MM.1S (cell line): ENCODE data around the gene KCNC3.
A peak's percentile ranks its signal among the peaks of the same experiment; 100 is the strongest.
"Not testable (repeated sequence)": the region's sequence is repeated elsewhere in the genome, so short reads cannot be mapped to it uniquely, and the experiment has no call there.

ENCODE experiments used
- DNase-seq: peaks from one replicate; pipeline ENCODE4 v3.0.0-alpha.2; 2015
- H2AFZ ChIP-seq: fragments of 300-600 bp; sonication (generic); 2 replicates; pipeline ENCODE4 v1.6.0; 2016; ENCODE audit warnings: antibody characterized with exemption, low read length
- H3F3A ChIP-seq: fragments of 300-600 bp; sonication (generic); 2 replicates; pipeline ENCODE4 v1.6.1; 2016; ENCODE audit warnings: mild to moderate bottlenecking, antibody characterized with exemption, low read length, moderate library complexity, mixed read lengths; ENCODE audit not compliant: insufficient read depth
- H3K27ac ChIP-seq: fragments of 300-600 bp; sonication (generic); 2 replicates; pipeline ENCODE4 v1.5.1; 2016; ENCODE audit warnings: mild to moderate bottlenecking, low read length
- H3K27me3 ChIP-seq: fragments of 300-600 bp; sonication (generic); replicated peaks from 2 replicates; pipeline ENCODE4 v1.6.0; 2016; ENCODE audit warnings: low read length; ENCODE audit not compliant: insufficient read depth
- H3K36me3 ChIP-seq: fragments of 300-600 bp; sonication (generic); replicated peaks from 2 replicates; pipeline ENCODE4 v1.6.1; 2016; ENCODE audit warnings: mild to moderate bottlenecking, low read length, mixed read lengths; ENCODE audit not compliant: insufficient read depth
- H3K4me1 ChIP-seq: fragments of 300-600 bp; sonication (generic); 2 replicates; pipeline ENCODE4 v1.6.1; 2016; ENCODE audit warnings: low read length, mixed read lengths
- H3K4me2 ChIP-seq: fragments of 300-600 bp; sonication (generic); 2 replicates; pipeline ENCODE4 v1.6.0; 2016; ENCODE audit warnings: low read depth, low read length
- H3K4me3 ChIP-seq: fragments of 300-600 bp; sonication (generic); 2 replicates; pipeline ENCODE4 v1.5.1; 2016; ENCODE audit warnings: low read length, mixed read lengths
- H3K79me2 ChIP-seq: fragments of 300-600 bp; sonication (generic); 2 replicates; pipeline ENCODE4 v1.6.1; 2016; ENCODE audit warnings: mixed run types, low read length, mixed read lengths
- H3K9ac ChIP-seq: fragments of 300-600 bp; sonication (generic); 2 replicates; pipeline ENCODE4 v1.6.1; 2016; ENCODE audit warnings: low read length, mixed read lengths
- H3K9me2 ChIP-seq: fragments of 300-600 bp; sonication (generic); replicated peaks from 2 replicates; pipeline ENCODE4 v1.6.1; 2016; ENCODE audit warnings: mild to moderate bottlenecking, low read length, mixed read lengths; ENCODE audit not compliant: insufficient read depth
- H3K9me3 ChIP-seq: fragments of 300-600 bp; sonication (generic); replicated peaks from 2 replicates; pipeline ENCODE4 v1.6.1; 2016; ENCODE audit warnings: mild to moderate bottlenecking, low read length, mixed read lengths; ENCODE audit not compliant: insufficient read depth
- H4K20me1 ChIP-seq: fragments of 300-600 bp; sonication (generic); 2 replicates; pipeline ENCODE4 v1.6.1; 2016; ENCODE audit warnings: mild to moderate bottlenecking, low read length, moderate library complexity, mixed read lengths; ENCODE audit not compliant: insufficient read depth
- CTCF ChIP-seq: fragments of 300-600 bp; sonication (generic); IDR thresholded peaks from 2 replicates; pipeline ENCODE4 v1.5.1; 2016; ENCODE audit warnings: antibody characterized with exemption, low read length, mixed read lengths
- EZH2 ChIP-seq: fragments of 300-600 bp; sonication (generic); optimal IDR thresholded peaks from 2 replicates; pipeline ENCODE3; 2017; ENCODE audit warnings: low read depth, mild to moderate bottlenecking, antibody characterized with exemption, low read length, mixed read lengths
- EZH2phosphoT487 ChIP-seq: fragments of 300-600 bp; sonication (generic); IDR thresholded peaks from 2 replicates; pipeline ENCODE4 v1.6.1; 2018; ENCODE audit warnings: antibody characterized with exemption, low read length

The KCNC3 gene

GRCh38 chr19:50356691-50357177, 27.6 kb upstream of the KCNC3 start:
- TF ChIP-seq CTCF (no peak), EZH2 (no peak), EZH2phosphoT487 (no peak)
- Histone ChIP-seq H3K9me2 (no peaks in the 10 kb centered on the region), H3F3A (no peaks in the 10 kb centered on the region), H3K27ac (no peak overlapping the region), H3K4me1 (no peaks in the 10 kb centered on the region), H3K9ac (no peak overlapping the region), H4K20me1 (no peaks in the 10 kb centered on the region), H3K79me2 (no peaks in the 10 kb centered on the region), H3K4me2 (peak overlapping the region; percentile 58; the same call in 1 of the 2 replicates), H3K4me3 (no peak overlapping the region), H3K9me3 (no peaks in the 10 kb centered on the region), H2AFZ (no peak overlapping the region), H3K36me3 (no peaks in the 10 kb centered on the region), H3K27me3 (peaks cover 88% of the 10 kb centered on the region)
- DNase-seq = peak; percentile 4

- H3K9ac ChIP-seq, H3F3A ChIP-seq, H3K4me3 ChIP-seq, H3K4me2 ChIP-seq, H4K20me1 ChIP-seq, H3K9me3 ChIP-seq, H3K4me1 ChIP-seq, H2AFZ ChIP-seq, H3K36me3 ChIP-seq, H3K79me2 ChIP-seq, H3K9me2 ChIP-seq, DNase-seq, H3K27ac ChIP-seq: not testable (repeated sequence)
- peaks cover 88% of the 10 kb centered on the region for H3K27me3 ChIP-seq
Observed at GRCh38 chr19:50353487-50353880, 24.3 kb upstream of the KCNC3 start.

GRCh38 chr19:50352242-50352641, 23.1 kb upstream of the KCNC3 start:
- Histone ChIP-seq H3K9ac (no peak overlapping the region), H3K4me3 (no peak overlapping the region), H4K20me1 (no peaks in the 10 kb centered on the region), H2AFZ (no peak overlapping the region), H3K36me3 (no peaks in the 10 kb centered on the region), H3K9me3 (no peaks in the 10 kb centered on the region), H3F3A (no peaks in the 10 kb centered on the region), H3K9me2 (no peaks in the 10 kb centered on the region), H3K27me3 (peaks cover 87% of the 10 kb centered on the region), H3K4me2 (no peak overlapping the region), H3K27ac (no peak overlapping the region), H3K4me1 (no peaks in the 10 kb centered on the region), H3K79me2 (no peaks in the 10 kb centered on the region)
- TF ChIP-seq EZH2phosphoT487 (no peak), CTCF (no peak), EZH2 (no peak)
- DNase-seq = no peak

- H3K4me3 ChIP-seq = no peak overlapping the region
Observed at GRCh38 chr19:50349277-50350057, 20.3 kb upstream of the KCNC3 start.

GRCh38 chr19:50347089-50347581, 18.0 kb upstream of the KCNC3 start:
- not testable (repeated sequence) for H3K9me2 ChIP-seq, H3K4me1 ChIP-seq, H3K9me3 ChIP-seq, H3K79me2 ChIP-seq, H3K9ac ChIP-seq, H3K4me3 ChIP-seq, H3F3A ChIP-seq, H4K20me1 ChIP-seq, H2AFZ ChIP-seq, H3K36me3 ChIP-seq, H3K27ac ChIP-seq
- Histone ChIP-seq H3K4me2 (peak overlapping the region; percentile 34; the same call in 1 of the 2 replicates), H3K27me3 (peaks cover 87% of the 10 kb centered on the region)
- DNase-seq = peak; percentile 6

More at GRCh38 chr19:50349277-50350057, 20.3 kb upstream of the KCNC3 start:
- H3K9me2 ChIP-seq = no peaks in the 10 kb centered on the region
- no peaks in the 10 kb centered on the region for H4K20me1 ChIP-seq
- H3F3A ChIP-seq = no peaks in the 10 kb centered on the region
- TF ChIP-seq EZH2phosphoT487 (no peak), CTCF (peak; percentile 39)
- peaks cover 91% of the 10 kb centered on the region for H3K27me3 ChIP-seq
- no peaks in the 10 kb centered on the region for H3K79me2 ChIP-seq
- H3K27ac ChIP-seq = no peak overlapping the region
- no peaks in the 10 kb centered on the region for H3K4me1 ChIP-seq
- H2AFZ ChIP-seq = no peak overlapping the region
- peak; percentile 20 for DNase-seq
- no peaks in the 10 kb centered on the region for H3K36me3 ChIP-seq
- H3K9ac ChIP-seq = no peak overlapping the region
- no peak overlapping the region for H3K4me2 ChIP-seq
- H3K9me3 ChIP-seq = no peaks in the 10 kb centered on the region
